A673 (cell line): ENCODE measurements around the gene ADRB2.

Experiments used
- EZH2 ChIP-seq: fragments of 200-600 bp; sonication (generic); IDR thresholded peaks from 2 replicates; pipeline ENCODE4 v1.6.1; 2017; ENCODE audit warnings: borderline replicate concordance, low read depth, mild to moderate bottlenecking, mixed read lengths, antibody characterized with exemption, low read length; ENCODE audit not compliant: poor library complexity, severe bottlenecking
- TF ChIP-seq, protein P1 (sequence below): fragments of 300-800, 200-600 bp; sonication (generic); conservative IDR thresholded peaks from 2 replicates; pipeline ENCODE4 v1.5.1; 2017; ENCODE audit warnings: low read depth, mild to moderate bottlenecking, antibody characterized with exemption, low read length, moderate library complexity, mixed read lengths

DNA sequence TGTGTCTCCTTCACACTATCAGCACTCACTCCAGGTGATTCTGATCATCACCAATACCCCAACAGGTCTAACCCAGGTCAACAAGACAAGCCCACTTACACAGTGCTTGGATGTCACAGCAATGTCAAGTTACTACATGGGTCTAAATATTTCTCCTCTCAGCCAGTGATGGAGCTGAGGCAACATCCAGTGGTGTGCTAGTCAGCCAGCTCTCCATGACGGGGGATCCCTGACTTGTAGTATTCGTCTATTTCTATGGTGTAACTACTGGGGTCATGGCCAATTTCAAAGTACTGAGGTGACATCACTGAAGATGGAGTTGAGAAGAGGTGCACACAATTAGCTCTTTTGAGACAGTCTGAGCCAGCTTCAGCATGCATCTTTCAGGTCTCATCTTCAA lies 31.1 kb downstream of the ADRB2 start:
- TF ChIP-seq, protein P1, sequence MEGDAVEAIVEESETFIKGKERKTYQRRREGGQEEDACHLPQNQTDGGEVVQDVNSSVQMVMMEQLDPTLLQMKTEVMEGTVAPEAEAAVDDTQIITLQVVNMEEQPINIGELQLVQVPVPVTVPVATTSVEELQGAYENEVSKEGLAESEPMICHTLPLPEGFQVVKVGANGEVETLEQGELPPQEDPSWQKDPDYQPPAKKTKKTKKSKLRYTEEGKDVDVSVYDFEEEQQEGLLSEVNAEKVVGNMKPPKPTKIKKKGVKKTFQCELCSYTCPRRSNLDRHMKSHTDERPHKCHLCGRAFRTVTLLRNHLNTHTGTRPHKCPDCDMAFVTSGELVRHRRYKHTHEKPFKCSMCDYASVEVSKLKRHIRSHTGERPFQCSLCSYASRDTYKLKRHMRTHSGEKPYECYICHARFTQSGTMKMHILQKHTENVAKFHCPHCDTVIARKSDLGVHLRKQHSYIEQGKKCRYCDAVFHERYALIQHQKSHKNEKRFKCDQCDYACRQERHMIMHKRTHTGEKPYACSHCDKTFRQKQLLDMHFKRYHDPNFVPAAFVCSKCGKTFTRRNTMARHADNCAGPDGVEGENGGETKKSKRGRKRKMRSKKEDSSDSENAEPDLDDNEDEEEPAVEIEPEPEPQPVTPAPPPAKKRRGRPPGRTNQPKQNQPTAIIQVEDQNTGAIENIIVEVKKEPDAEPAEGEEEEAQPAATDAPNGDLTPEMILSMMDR = no peak
- no peak for TF ChIP-seq EZH2
